Activated T-cell treated with anti-CD3 and anti-CD28 coated beads for 1 hour (primary cell): ENCODE measurements around the gene TMCO1.
"Not testable (repeated sequence)": the region's sequence is repeated elsewhere in the genome, so short reads cannot be mapped to it uniquely, and the experiment has no call there.

Source experiments
- DNase-seq: peaks from one replicate; pipeline ENCODE4 v3.0.0-alpha.2; 2020; ENCODE audit warnings: low read depth

Gene TMCO1

GRCh38 chr1:165747632-165748447 is 20.8 kb downstream of the TMCO1 start:
- no peak for DNase-seq

- not testable (repeated sequence) for DNase-seq
Measured at GRCh38 chr1:165744913-165745312, 23.8 kb downstream of the TMCO1 start.

GRCh38 chr1:165742194-165742593 is 26.5 kb downstream of the TMCO1 start:
- DNase-seq = no peak

GRCh38 chr1:165738794-165739193 is 29.9 kb downstream of the TMCO1 start:
- DNase-seq = no peak

- DNase-seq = no peak
Measured at GRCh38 chr1:165737196-165737595, 31.5 kb downstream of the TMCO1 start.

GRCh38 chr1:165734906-165735305 is 33.8 kb downstream of the TMCO1 start:
- no peak for DNase-seq

GRCh38 chr1:165726841-165727240 is 41.8 kb downstream of the TMCO1 start:
- no peak for DNase-seq

- no peak for DNase-seq
Measured at GRCh38 chr1:165726169-165726568, 42.5 kb downstream of the TMCO1 start.

GRCh38 chr1:165717918-165718515 is 50.7 kb downstream of the TMCO1 start:
- DNase-seq = no peak

GRCh38 chr1:165716265-165717051 is 52.2 kb downstream of the TMCO1 start:
- not testable (repeated sequence) for DNase-seq

- no peak for DNase-seq
Measured at GRCh38 chr1:165712764-165713163, 55.9 kb downstream of the TMCO1 start.

GRCh38 chr1:165707984-165708706 is 60.5 kb downstream of the TMCO1 start:
- DNase-seq = no peak

- no peak for DNase-seq
Measured at GRCh38 chr1:165703648-165704047, 65.0 kb downstream of the TMCO1 start.

- DNase-seq = not testable (repeated sequence)
Measured at GRCh38 chr1:165701922-165702321, 66.7 kb downstream of the TMCO1 start.

GRCh38 chr1:165699577-165699976 is 69.1 kb downstream of the TMCO1 start:
- DNase-seq = no peak

- DNase-seq = no peak
Measured at GRCh38 chr1:165698761-165699052, 70.0 kb downstream of the TMCO1 start.

- peak; percentile 74 for DNase-seq
Measured at GRCh38 chr1:165697881-165698760, 70.5 kb downstream of the TMCO1 start, which contains the start of gene ALDH9A1. ALDH9A1 (minus strand) TSS chr1:165698562; CDS start chr1:165698558, 4 bp downstream.

GRCh38 chr1:165697491-165697880 is 71.2 kb downstream of the TMCO1 start:
- no peak for DNase-seq

GRCh38 chr1:165696625-165697100 is 72.0 kb downstream of the TMCO1 start:
- no peak for DNase-seq

- DNase-seq = no peak
Measured at GRCh38 chr1:165695031-165695430, 73.6 kb downstream of the TMCO1 start.

GRCh38 chr1:165688046-165688445 is 80.6 kb downstream of the TMCO1 start:
- DNase-seq = no peak
